Measurements from ENCODE around the gene MAP3K5.
"Not testable (repeated sequence)": the region's sequence is repeated elsewhere in the genome, so short reads cannot be mapped to it uniquely, and the experiment has no call there.

The MAP3K5 gene

DNA sequence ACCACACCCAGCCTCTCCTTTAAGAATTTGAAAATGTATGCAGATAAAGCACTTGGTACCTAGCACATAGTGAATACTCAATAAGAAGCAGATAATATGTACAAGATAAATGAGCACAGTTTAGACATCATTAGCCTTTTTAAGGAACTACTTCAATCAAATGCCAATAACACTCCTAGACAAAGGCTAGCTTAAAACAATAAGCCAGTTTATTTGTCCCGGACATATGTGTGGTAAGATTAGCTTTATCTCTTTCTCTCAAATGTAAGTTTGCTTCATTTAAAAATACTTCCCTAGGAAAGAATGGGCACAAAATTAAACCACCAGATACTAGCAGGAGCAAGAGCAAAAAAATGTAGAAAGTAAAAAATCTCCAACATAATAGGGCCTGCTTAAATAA, 73.8 kb downstream of the MAP3K5 start:
- no peak for DNase-seq

DNA sequence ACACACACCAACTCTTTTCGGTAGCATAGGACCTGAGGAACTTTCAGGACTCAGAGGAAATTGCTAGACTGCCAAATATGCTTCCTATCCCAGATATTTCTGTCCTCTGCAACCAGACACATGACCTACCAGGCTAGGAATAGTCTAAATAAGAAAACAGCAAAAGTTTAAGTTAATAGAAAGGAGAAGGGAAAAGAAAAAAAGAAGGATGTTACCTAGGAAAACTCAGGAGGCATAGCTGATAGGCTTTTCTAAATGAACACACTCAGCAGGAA, 74.6 kb downstream of the MAP3K5 start:
- DNase-seq, result no peak

DNA sequence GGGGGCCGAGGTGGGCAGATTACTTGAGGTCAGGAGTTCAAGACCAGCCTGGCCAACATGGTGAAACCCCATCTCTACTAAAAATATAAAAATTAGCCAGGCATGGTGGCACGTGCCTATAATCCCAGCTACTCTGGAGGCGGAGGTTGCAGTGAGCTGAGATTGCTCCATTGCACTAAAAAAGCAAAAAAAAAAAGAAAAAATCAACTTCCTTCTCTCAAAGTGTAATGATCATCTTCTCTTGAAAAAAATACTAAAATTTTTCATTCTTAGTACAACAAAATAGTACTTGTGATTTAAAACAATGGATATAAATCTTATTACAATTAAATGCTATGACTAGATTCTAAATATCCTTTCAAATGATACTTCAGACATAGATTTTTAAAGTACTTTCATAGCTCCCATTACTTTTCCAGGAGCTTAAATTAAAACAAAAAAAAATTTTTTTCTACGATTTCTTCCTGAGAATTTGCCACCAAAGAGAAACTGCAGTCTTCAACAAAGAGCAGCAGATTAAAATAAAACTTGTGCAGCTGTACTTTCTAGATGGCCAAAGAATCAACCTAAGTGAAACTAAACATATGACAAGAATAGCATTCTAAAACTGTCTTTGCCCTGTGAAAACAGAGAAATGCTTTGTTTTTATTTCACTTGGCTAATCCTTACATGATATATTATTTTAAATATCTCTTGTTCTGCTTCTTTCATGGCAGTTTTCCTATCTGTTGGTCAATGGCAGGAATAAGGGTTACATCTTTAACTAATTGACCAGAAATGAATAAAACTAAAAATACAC, 75.2 kb downstream of the MAP3K5 start:
- no peak for DNase-seq

DNA sequence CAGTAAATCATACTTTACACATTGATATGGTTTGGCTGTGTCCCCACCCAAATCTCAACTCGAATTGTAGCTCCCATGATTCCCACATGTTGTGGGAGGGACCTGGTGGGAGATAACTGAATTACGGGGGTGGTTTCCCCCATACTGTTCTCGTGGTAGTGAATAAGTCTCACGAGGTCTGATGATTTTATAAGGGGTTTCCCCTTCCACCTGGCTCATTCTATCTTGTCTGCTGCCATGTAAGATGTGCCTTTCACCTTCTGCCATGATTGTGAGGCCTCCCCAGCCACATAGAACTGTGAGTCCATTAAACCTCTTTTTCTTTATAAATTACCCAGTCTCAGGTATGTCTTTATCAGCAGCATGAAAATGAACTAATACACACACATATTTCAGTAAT, 79.6 kb downstream of the MAP3K5 start:
- not testable (repeated sequence) for DNase-seq

DNA sequence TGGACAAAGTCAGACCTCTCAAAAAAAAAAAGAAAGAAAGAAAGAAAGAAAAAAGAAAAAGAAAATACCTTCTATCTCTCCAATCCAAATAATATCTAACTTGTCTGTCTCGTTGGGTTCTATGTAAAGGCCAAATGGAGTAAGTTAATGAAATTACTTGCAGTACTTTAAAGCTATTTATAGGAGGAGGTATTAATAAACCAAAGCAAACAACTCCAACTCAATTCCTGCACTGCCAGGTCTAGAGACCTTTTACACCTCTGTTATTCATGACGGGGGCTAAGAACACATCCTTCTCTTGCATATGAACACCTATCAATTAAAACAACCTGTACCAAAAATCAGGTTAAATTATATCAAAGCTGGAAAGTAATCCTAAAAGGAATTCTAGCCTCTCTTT, 80.6 kb downstream of the MAP3K5 start:
- no peak for DNase-seq

DNA sequence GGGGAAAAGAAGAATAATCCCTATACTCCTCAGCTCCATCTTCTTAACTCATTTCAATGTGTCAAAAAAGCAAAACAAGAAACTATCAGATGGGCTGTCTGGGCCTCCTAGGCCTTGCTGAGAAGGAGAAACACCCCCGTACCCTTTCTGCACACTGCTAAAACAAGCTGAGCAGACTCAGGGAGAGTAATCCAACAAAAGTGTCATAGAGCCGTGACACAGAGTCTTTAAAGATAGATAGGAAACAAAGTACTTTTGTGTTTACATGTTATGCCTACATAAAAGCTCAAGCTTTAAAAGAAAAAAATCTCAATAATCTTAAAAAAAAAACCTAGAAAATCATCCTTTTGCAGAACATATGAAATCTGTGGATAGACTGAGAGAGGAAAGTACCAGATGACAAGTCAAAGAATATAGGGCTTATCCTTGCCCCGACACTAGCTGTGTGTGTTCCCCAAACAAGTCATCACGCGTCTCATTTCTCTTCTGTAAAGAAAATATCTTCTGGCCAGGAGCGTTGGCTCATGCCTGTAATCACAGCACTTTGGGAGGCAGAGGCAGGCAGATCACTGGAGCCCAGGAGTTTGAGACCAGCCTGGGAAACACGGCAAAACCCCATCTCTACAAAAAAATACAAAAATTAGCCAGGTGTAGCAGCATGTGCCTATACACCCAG, 81.3 kb downstream of the MAP3K5 start:
- DNase-seq, result no peak

DNA sequence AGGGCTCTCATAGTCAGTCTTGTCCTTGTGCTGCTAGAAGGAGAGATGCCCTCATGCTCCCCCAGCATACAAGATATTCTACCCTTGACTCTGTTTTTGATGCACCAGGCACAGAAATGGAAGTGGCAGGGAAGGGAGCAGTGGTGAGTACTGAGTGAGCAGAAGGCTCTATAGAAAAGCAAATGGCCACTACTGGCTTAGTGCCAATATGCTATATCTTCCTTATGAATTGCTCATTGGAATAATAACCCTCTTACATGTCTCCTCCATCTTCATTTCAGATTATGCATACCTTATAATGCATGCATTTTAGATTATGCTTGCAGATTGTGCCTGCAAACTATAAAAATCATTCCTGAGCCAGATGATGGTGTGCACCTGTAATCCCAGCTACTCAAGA, 82.8 kb downstream of the MAP3K5 start:
- no peak for DNase-seq

DNA sequence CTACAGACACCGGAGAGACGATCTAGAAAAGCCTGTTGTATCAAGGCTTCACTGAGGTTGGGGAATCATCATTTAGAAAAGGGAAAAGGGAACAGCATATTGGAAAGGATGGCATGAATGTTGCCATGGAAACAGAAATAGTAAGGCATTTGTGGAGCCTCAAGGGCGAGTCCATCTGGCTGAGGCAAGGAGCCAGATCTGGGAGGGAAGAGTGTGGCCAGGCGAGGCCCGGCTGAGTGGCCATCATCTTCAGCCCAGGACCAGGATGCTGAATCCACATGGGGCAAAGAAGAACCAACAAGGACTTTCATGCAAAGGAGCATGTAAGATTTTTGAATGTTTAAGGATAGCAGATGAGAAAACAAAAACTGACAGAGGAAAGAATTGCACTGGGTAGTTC, 85.8 kb downstream of the MAP3K5 start:
- DNase-seq, result no peak

DNA sequence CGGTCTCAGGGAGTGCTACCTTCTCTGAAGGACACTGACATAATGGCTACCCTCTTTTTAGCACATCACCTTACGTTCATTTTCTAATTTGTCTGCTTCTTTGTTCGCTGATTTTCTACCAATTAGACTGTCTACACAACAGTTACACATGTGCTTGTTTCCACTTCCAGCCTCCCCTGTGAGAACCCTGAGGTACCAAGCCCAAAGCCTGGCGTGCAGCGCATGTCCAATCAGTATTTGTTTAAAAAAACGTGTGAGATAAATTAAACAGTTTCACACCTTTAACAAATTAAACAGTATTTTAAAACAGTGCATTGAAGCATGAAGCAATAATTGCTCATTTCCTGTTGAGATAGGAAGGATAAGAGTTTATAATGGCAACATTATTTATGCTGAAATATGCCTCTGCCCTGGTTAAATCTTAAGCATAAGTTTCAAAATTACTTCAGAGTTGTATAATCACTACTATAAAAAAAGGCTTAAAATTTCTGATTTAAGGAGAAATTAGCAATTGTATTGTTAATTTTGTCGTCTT, 88.9 kb downstream of the MAP3K5 start:
- no peak for DNase-seq

DNA sequence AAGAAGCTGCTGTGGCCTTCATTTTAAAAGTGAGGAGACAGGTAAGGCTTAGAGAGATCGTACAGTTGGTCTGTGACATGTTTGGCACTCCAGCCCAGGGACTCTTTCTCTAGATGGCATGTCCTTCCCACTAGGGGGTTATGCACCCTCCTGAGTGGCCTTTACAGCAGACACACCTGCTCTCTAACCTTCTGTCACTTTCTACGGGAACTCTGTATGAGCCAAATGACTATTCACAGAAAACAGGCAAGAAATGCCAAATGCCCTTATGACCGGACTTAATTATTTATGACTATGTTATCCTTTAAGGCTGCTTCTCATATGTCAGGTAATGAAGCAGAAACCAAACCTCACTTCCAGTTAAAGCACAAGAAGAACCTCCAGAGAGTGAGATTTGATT, 91.2 kb downstream of the MAP3K5 start:
- DNase-seq, result peak; percentile 26 to 54

DNA sequence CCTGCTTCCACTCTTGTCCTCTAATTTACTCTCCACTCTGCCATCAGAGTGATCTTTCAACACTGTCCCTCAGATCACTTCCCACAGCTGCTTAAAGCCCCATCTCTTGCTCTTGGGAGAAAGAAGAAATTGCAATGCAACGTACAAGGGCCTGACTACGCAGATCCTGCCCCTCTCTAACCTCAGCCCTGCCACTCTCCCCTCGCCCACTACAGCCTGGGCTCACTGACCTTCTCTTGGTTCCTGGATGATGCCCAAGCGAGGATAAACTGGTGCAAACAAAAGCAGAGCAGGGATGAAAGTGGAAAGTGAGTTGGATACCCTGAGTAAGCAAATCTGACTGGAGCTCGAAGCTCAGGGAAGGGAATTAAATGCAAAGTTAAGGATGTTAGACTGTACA, 92.9 kb downstream of the MAP3K5 start:
- no peak for DNase-seq

DNA sequence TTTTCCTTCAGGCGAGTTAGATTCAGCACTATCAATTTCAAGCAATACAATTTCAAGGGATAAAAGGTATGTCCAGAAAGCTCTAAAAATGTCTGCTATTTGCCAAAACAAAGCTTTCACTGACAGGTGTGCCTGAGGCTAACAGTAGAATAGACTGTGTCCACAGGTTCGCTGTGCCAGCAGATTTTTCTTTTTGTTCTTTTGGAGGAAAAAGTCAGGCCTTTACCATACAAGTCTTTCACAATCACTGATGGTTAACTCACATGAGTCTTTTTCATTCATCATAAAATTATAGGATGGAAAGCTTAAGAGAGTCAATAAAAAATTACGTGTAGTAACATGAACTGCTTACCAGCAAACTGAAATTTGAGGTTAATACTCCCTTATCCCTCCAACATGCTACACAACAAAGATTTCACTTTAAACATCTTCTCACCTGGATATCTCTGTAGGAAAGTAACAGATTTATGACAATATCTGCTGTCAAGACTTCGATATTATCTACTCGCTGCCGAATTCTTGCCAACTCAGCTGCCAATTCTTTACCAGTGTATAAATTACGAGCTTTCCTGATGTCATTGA, 95.4 kb downstream of the MAP3K5 start:
- peak in 1 of 2 experiments; percentile 10 for DNase-seq

DNA sequence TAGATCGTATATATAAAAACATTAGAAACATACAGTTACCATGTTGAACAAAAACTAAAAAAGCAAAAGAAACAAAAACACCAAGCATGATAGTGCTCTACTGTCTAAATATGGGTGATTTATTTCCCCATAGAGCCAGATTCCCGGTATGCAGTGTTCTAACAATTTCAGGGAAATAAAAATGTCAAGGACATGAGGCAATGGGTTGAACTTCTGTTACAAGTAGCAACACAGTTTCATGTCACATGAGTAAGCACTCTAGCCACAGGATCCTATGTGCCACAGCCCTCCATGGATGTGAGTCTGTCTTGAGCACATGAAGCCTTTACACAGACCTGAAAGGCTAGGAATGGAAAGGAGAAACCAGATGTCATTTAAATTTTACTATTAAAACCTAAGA, 96.0 kb downstream of the MAP3K5 start:
- DNase-seq, result peak; percentile 6 to 24

DNA sequence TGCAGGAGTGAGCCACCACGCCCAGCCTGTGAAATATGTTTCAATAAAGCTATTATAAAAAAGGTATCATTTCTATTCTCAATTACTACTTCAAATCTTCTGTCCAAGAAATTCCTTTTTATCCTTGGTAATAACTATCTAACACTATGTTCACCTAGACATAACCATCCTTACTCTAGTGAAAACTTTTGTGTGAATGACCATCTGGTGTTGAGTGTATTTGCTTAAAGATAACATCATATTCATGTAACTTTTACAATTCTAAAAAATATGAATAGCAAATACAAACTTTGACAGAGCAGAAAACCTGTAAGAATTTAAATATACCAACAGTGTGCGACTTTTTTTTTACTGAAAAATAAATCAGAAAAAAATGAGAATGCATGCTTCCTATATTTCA, 96.9 kb downstream of the MAP3K5 start:
- DNase-seq, result no peak

DNA sequence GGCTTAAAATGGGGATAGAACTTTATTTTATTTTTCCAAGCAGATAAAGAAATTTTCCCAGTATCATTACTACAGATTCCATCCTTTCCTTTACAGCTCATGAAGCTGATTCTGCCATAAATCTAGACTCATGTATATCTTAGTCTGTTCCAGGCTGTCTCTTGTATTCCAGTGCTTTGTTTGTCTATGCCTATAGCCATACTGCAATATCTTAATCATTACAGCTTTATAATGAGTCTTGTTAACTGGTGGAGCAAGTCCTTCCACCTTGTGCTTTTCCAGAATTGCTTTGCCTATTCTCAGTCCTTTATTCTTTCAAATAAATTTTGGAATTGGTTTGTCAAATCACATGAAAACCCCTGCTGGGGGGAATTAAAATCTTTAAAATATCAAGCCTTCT, 99.2 kb downstream of the MAP3K5 start:
- no peak for DNase-seq

DNA sequence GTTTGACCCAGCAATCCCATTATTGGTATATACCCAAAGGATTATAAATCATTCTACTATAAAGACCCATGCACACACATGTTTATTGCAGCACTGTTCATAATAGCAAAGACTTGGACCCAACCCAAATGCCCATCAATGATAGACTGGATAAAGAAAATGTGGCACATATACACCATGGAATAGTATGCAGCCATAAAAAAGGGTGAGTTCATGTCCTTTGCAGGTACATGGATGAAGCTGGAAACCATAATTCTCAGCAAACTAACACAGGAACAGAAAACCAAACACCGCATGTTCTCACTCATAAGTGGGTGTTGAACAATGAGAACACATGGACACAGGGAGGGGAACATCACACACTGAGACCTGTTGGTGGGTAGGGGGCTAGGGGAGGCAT, 104.4 kb downstream of the MAP3K5 start:
- DNase-seq, result not testable (repeated sequence)

DNA sequence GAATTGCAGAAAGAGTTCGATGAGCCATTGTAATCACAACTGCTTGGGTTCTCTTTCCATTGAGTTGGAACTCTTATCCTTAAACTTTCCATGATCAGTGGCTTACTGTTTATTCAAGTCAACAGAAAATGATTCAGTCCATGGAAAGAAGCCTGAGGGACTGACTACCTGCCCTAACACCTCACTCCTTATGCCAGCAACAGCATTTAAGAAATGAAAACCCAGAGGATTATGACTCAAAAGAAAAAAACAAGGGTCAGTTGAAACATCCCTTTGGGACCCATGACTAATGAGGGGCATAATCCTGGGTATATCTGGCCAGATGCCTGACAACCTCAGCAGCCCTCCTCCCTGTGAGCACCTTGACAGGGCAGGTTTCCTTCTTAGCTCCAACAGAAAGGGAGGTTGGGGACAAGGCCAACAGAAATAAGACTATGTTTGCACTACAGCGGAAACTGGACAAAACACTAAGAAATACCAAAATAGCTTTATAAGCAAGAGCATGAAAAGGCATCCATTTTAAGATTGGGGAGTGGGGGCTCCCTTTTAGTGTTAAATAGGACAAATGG, 106.7 kb downstream of the MAP3K5 start:
- no peak for DNase-seq

DNA sequence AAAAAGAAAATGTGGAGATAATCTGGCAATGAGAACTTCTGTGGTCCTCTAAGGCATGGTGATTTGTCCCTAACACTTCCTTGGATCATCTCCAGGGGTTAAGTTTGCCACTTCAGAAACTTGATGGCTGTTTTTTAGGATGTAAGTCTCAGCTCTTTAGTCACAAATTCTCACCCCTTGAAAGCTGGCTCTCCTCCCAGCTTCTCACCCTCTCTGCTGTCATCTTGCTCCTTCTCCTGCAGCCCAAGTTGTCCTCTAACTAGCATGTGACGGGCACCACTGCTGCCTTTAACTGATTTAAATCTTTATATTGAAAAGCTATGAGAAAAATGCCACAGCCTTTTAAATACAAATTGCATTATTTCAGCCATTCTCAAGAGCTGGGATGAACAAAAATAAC, 107.8 kb downstream of the MAP3K5 start:
- no peak for DNase-seq

DNA sequence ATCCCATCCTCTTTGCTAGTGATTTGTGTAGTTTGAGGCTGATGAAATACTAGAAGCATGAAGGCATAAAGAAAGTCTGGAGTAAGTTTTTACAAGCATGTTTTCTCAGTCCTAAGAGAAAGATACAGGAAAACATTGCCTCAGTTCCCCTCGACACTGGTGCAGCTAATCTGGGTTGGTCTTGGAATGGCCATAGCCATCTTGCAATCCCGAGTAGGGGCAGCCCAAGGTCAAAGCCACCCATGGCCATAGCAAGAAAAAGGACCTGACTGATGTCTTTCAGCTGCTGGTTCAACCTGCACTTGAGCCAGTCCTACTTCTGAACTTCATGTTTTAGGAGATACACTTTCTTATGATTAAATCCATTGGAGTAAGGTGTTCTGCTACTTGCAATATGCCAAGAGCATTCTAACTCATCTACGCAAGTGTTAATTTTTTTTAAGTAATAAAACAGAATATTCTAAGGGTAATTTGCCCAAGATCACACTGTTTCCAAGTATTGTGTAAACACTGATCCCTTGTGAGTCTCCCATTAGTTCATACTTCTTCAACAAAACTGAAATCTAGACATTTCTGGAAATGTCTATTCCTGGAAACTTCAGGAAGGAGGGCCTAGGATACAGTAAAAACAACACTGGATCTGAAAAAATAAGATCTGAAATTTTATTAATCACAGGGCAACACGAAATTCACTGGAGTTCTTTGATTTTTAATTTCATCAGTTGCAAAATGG, 108.9 kb downstream of the MAP3K5 start:
- no peak for DNase-seq

DNA sequence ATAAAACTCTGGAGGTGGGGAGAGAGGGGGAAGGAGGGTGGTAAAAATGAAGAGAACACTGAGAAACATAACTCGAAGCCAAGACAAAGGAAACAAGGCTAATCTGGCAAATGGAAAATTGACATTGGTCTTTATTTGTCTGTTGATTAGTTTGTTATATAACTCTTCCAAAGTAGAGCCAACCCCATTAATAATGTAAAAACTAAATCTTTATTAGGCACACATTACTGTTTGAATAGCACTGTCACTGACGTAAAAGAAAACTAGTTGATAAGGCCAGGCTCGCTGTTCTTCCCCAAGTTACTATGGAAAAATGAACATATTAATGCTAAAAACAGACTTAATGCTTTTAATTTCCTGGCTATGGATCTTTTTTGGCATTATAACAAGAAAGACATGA, 110.0 kb downstream of the MAP3K5 start:
- DNase-seq, result no peak

DNA sequence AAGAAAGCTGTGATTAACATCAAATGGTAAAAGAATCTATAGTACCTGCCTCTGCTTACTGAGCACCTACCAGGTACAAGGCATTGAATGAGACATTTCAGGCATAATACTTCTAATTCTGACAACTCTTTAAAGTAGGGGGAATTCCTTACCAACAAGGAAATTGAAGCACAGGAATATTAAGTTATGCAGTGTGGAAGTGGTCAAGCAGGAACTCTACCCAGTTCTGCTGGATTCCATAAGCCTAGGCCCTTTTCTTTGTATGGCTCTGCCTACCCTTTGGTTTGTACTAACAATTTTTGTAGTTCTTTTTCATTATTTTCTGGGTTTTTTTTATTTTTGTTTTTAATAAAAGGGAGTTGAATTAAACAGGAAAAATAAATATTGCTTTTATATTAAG, 114.5 kb downstream of the MAP3K5 start:
- no peak for DNase-seq

DNA sequence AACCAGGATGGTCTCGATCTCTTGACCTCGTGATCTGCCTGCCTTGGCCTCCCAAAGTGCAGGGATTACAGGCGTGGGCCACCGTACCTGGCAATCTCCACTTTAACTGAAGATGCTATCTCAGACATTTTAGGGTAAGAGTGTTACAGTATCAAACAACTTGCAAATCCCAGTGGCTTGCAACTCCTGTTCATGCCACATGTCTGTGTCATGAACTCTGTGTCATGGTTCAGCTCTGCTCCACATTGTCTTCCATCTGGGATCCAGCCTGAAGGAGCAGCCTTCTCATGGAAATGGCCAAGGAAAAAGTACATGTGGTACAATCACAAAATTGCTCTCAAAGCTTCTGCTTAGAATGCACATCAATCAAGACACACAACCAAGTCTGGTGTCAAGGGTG, 114.9 kb downstream of the MAP3K5 start:
- DNase-seq, result no peak

DNA sequence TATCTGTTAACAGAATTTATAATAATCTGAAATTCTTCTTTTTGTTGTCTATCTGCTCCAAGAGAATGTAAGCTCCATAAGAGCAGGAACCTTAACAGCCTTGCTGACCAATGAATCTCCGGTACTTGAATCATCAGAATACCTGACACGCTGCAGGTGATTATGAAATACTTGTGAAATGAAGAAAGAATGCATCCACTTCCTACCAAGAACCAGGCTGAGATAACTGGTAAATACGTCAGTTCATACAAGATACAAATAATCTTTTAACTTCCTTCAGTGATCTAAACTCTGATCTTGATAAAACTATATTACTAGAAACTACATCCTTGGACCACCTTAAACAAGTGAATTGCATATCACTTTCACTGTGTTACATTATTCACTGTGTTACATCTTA, 116.2 kb downstream of the MAP3K5 start:
- no peak for DNase-seq

Data from SHP77 (cell line).